Measurements from ENCODE around the gene SLC22A31.
"Not testable (repeated sequence)": the region's sequence is repeated elsewhere in the genome, so short reads cannot be mapped to it uniquely, and the experiment has no call there.

The SLC22A31 gene

DNA sequence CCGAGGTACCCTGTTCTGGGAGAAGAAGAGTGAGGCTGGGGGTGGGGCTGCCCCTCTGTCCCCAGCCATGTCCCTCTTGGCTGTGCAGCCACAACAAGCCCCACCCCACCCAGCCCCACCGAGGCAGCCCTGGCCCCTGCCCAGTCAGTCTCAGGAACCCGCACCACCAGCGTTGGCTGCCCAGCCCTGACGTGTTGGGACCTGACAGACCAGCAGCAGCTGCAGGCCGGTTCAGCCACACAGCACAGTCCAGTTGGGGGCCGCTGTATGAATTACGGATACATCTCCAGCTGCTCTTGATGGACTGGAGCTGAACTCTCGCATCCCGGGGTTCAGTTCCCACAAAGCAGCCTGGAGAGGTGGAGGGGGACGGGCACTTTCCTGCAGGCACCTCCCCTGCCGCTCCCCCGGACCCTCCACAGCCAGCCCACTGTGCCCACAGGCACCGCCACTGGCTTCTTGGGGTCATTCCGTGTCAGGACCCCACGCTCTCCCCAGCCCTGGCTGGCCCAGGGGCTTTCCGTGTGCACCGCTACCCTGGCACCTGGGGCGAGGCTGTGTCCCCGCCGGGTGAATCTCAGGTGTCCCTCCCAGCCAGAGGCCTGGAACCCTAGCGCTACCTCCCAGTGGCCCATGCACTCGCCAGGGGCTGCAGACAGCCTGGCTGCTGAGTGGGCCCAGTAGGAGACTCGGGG is 21.7 kb downstream of the SLC22A31 start:
- no peak for FAIRE-seq

- FAIRE-seq = no peak
Measured at GRCh38 chr16:89177501-89177900, 22.8 kb downstream of the SLC22A31 start.

DNA sequence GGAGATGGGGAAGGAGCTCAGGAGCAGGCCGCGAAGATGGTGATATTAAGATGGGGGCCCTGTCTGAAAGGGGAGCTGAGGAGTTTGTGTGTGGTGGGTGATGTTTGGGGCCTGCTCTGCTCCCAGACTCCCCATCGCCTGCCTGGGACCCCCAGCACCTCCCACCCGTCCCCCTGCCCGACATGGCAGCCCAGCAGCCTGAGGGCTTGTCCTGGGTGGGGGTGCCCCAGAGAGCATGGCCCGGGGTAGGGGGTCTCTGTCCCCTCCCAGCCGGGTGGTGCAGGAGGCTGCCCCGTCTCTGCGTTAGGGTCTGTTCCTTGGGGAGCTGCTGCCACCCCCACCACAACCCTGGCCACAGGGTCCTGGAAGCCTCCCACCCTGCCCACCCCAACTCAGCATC is 23.6 kb downstream of the SLC22A31 start:
- no peak for FAIRE-seq

DNA sequence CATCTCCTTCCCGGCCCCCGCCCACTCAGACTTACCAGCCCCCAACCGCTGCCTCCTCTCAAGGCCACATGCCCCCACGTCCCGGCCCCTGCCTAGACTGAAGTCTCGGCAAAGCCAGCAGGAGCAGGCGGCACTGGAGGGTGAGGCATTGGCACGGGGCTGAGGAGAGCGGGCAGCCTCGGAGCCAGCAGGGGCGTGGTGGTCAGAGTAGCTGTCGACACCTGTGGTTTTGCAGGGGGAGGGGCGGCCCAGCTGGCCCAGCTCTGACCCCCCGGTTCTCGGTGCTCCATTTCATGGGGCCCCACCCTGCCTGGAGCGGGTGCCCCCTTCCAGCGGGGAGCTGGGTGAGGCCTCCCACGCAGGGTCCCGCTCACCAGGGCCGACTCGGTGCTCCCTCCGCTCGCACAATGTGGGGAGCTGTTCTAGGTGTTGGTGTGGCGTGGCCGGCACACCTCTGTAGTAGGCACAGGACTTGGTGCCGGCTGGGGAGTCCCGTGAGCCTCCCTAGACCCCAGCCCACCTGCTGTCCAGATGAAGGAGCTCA is 24.1 kb downstream of the SLC22A31 start:
- no peak for FAIRE-seq

GRCh38 chr16:89175280-89176146 is 24.8 kb downstream of the SLC22A31 start:
- no peak for FAIRE-seq

GRCh38 chr16:89174877-89175276 is 25.5 kb downstream of the SLC22A31 start:
- no peak for FAIRE-seq

DNA sequence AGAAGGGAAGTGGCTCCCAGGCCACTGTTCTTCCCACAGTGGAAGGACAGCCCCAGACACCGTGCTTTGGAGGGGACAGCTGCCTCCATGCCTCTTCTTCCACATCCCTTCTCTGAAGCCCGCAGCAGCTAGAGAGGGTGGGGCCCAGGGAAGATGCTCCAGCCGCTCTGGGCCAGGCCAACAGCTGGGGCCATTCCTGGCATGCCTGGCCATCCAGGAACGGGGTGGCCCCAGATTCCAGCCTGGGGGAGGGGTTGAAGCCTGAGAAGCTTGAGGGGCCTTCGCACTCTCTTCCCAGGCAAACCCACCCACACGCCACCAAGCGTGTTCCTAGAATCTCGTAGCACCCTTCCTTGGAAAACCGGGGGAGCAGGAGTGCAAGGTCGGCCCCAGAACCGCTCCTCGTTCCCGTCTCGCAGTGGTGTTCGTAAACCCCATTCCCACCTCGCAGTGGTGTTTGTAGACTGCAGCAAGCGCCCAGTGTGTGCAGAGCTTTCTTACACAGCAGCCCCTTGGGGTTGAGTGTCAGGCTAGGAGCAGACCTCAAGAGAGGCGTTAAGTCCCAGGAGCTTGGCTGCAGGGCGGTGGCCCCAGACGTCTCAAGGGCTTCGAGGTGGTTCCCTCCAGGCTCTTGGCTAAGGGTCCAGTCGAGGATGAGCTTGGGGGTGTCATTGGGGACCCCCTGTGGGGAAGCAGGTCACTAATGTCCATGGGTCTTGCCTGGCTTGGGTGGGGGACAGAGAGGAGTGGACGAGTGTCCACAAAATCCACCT is 26.1 kb downstream of the SLC22A31 start:
- no peak for FAIRE-seq

DNA sequence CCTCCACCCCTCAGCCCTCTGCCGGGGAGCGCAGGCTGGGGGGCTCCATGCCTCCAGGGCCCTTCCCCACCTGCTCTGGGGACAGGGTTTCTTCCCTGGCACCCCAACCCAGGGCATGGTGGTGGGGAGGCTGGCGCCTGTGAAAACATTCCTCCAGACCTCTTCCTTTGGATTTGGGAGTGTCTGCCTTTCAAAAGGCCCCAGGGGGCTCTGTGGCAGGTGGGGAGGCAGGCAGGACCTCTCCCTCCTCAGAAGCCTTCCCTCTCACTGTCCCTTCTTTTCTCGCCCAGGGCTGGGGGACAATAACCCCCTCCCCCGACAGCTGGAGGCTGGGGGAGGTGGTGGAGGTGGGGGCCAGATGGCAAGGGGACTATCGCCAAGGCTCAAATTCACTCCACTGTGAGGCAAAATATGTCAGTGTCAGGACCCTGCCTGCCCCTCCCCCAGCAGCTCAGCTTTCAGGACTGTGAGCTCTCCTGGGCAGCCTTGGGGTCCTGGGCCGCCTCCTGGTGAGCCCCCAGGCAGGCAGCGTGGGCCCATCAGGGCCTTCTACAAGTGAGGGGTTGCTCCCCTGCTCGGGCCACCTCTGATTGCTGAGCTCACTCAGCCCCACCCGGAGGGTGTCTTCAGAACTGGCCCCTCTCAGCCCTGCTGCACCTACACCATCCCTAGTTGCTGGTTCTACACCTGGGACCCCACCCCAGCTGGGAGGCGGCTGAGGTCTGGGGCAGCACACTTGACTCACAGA is 27.0 kb downstream of the SLC22A31 start:
- no peak for FAIRE-seq

GRCh38 chr16:89172528-89173173 is 27.7 kb downstream of the SLC22A31 start:
- no peak for FAIRE-seq

DNA sequence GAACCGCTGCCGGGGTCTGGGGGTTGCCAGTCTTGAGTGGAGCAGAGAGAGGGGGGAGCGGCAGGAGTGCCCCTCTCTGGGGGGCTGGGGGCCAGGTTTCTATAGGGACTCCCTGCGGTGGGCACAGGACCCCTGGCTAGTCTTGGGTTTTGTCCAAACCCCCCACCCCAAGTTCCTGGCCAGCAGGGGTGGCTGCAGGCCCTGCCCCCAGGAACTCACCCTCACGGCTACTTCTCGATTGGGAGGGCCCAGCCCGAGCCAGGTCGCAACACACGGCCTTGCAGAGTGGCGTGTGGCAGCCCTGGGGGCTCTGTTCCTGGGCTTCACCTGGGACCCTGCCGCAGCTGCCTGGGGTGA is 28.2 kb downstream of the SLC22A31 start:
- no peak for FAIRE-seq

- FAIRE-seq = no peak
Measured at GRCh38 chr16:89171216-89172170, 28.8 kb downstream of the SLC22A31 start, which contains the start of gene CDH15. CDH15 (plus strand) TSS chr16:89171748; CDS start chr16:89171832, 84 bp downstream.

- no peak for FAIRE-seq
Measured at GRCh38 chr16:89170346-89171215, 29.8 kb downstream of the SLC22A31 start.

GRCh38 chr16:89169778-89170177 is 30.6 kb downstream of the SLC22A31 start:
- FAIRE-seq = no peak

- FAIRE-seq = no peak
Measured at GRCh38 chr16:89168381-89169189, 31.8 kb downstream of the SLC22A31 start.

GRCh38 chr16:89167425-89167941 is 32.9 kb downstream of the SLC22A31 start:
- no peak for FAIRE-seq

DNA sequence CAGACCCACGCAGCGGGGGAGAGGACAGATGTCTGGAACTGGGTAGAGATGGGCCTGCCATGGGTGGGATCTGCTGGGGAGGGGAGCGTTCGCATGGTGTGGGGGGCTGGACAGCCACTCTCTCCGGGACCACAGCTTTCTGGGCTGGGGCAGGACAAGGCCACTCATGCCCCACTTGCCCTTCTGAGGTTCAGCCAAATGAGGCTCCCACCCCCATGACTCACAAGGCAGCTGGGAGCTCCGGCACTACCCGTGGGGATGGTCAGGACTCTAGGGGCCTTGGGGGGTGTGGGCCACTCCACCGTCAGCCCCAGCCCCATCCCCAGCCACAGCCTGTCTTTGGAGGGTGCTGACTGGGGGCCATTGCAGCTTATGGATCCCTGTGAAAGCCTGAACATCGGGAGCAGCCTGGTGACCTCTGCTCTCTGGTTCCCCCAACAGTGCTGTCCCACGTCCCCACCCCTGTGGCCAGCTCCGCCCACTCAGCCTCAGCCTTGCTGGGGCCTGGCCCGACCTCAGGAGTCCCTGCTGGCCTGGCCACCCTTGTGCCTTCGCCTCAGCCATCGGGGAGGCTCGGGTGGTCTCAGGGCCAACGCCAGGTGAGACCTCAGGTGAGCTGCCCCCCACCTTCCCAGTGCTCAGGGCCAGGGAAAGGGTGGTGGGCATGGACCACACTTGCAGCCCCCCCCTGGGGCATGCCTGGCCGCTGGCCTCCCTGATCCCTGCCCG is 33.5 kb downstream of the SLC22A31 start:
- FAIRE-seq = no peak

DNA sequence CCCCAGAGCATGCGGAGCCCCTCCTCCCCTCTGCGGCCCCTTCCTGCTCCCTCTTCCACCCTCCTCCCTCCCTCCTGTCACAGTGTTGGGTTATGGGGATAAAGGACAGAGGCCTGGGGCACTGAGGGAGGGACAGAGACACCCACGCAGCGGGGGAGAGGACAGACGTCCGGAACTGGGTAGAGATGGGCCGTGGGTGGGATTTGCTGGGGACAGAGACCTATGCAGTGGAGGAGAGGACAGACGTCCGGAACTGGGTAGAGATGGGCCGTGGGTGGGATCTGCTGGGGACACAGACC is 34.7 kb downstream of the SLC22A31 start:
- FAIRE-seq = not testable (repeated sequence)

Measured in islet of Langerhans (tissue), 1 donor.